ENCODE results near the gene CAMTA1. TPM values are rescaled to one million over a fixed set of nuclear protein-coding genes. Genes with fewer than 3 reads are reported as not detected.

The CAMTA1 gene
- total and polyA plus RNA-seq, 9 of the 15 experiments (the other 6 are each of a cell fraction or from before 2014, with no cell fraction given) = 43.9 to 161 (median 65.9) TPM

GRCh38 chr1:6902153-6902552 is 116.9 kb downstream of the CAMTA1 start:
- no TSS peak for BruUV-seq (replicated peaks)
- H3K4me2 ChIP-seq (ENCODE audit: insufficient read depth, low read length) = no peak overlapping the region
- no peak for TF ChIP-seq FOXP4 (CRISPR knock-in tag; IDR thresholded peaks at IDR 0.05; ENCODE audit: borderline replicate concordance)
- FAIRE-seq = no peak
- POLR2A ChIA-PET = interaction anchor here (0.6 kb wide), 1 partner anchor 182 kb away, joined by 3 read pairs; no protein-coding TSS in a partner anchor
- no peak overlapping the region for H3K9ac ChIP-seq (ENCODE audit: insufficient read depth in 1 of 2, low read depth in 2 of 2, low read length in 2 of 2)
- H3K27me3 ChIP-seq (ENCODE audit: control insufficient read depth in 2 of 2, insufficient read depth in 2 of 2, low read length in 2 of 2) = peaks cover 18 to 20% of the 10 kb centered on the region in 2 experiments
- DNase-seq (ENCODE audit: extremely low read depth in 1 of 4, low spot score in 3 of 4) = no peak
- H3K79me2 ChIP-seq (ENCODE audit: control insufficient read depth, insufficient read depth, low read length) = no peaks in the 10 kb centered on the region
- no peaks in the 10 kb centered on the region for H3K4me1 ChIP-seq (replicated peaks in 1 of 2; ENCODE audit: control insufficient read depth in 2 of 2, insufficient read depth in 2 of 2, low read length in 2 of 2)
- CTCF ChIA-PET (ENCODE audit: low intra/inter-chr PET ratio) = no interaction called here
- H3K9me1 ChIP-seq (ENCODE audit: control insufficient read depth, insufficient read depth, low read length) = no peaks in the 10 kb centered on the region
- in situ Hi-C loops (cut with MboI) = no loop called here
- no peaks in the 10 kb centered on the region for H3K9me3 ChIP-seq (replicated peaks; ENCODE audit: control insufficient read depth, insufficient read depth, low read depth, low read length)
- no peak overlapping the region for H3K4me3 ChIP-seq
- ATAC-seq = no peak
- intact Hi-C loops (cut with micrococcal nuclease) = no loop called here
- H3K36me3 ChIP-seq (ENCODE audit: control insufficient read depth, insufficient read depth, low read length) = no peaks in the 10 kb centered on the region
- no peak overlapping the region for H2AFZ ChIP-seq (ENCODE audit: low read depth, low read length)
- no peaks in the 10 kb centered on the region for H4K20me1 ChIP-seq (replicated peaks; ENCODE audit: control insufficient read depth, insufficient read depth, low read length)
- WGBS (ENCODE audit: insufficient coverage, low coverage, missing lambda C conversion rate) = 2% methylated on average over 2 of the region's 2 CpGs
- no peak overlapping the region for H3K27ac ChIP-seq (ENCODE audit: extremely low read depth, low read depth, low read length)

DNA sequence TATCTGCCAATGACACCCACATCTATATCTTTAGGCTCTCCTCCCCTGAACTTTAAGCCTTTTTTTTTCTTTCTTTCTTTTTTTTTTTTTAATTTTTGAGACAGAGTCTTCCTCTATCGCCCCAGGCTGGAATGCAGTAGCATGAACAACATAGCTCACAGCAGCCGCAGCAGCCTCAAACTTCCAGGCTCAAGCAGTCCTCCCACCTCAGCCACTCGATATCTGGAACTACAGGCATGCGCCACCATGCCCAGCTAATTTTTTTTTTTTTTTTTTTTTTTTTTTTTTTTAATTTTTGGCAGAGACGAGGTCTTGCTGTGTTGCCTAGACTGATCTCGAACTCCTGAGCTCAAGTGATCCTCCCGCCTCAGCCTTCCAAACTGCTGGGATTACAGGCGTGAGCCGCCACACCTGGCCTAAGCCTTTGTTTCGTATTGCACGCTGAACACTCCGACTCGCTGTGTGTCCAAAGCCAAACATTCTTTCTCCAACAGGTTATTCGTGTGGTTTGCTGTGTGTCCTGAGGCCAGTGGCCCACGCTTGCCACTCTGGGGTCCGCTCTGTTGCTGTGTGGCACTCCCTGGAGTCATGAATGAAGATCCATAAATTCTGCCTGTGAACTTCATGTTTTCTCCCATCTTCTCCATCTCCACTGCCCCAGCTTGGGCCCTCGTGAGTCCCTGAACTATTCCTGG is 119.4 kb downstream of the CAMTA1 start:
- Histone ChIP-seq H3K9ac (ENCODE audit: insufficient read depth in 1 of 2, low read depth in 2 of 2, low read length in 2 of 2) (no peak overlapping the region), H3K4me1 (replicated peaks in 1 of 2; ENCODE audit: control insufficient read depth in 2 of 2, insufficient read depth in 2 of 2, low read length in 2 of 2) (peaks cover 0 to 4% of the 10 kb centered on the region in 2 experiments; a peak in 1 of 5 replicates), H3K4me3 (no peak overlapping the region), H2AFZ (ENCODE audit: low read depth, low read length) (no peak overlapping the region), H3K27ac (ENCODE audit: extremely low read depth, low read depth, low read length) (no peak overlapping the region), H3K27me3 (ENCODE audit: control insufficient read depth in 2 of 2, insufficient read depth in 2 of 2, low read length in 2 of 2) (peaks cover 31 to 35% of the 10 kb centered on the region in 2 experiments), H4K20me1 (replicated peaks; ENCODE audit: control insufficient read depth, insufficient read depth, low read length) (no peaks in the 10 kb centered on the region), H3K9me3 (replicated peaks; ENCODE audit: control insufficient read depth, insufficient read depth, low read depth, low read length) (no peaks in the 10 kb centered on the region), H3K36me3 (ENCODE audit: control insufficient read depth, insufficient read depth, low read length) (no peaks in the 10 kb centered on the region), H3K9me1 (ENCODE audit: control insufficient read depth, insufficient read depth, low read length) (no peaks in the 10 kb centered on the region), H3K4me2 (ENCODE audit: insufficient read depth, low read length) (no peak overlapping the region), H3K79me2 (ENCODE audit: control insufficient read depth, insufficient read depth, low read length) (no peaks in the 10 kb centered on the region)
- ATAC-seq (peak; percentile 50; the same call in 2 of the 3 replicates), DNase-seq (ENCODE audit: extremely low read depth in 1 of 4, low spot score in 3 of 4) (no peak), FAIRE-seq (no peak)
- no TSS peak for BruUV-seq (replicated peaks)
- WGBS (ENCODE audit: insufficient coverage, low coverage, missing lambda C conversion rate) = 18% methylated on average over 16 of the region's 17 CpGs
- in situ Hi-C loops (cut with MboI) (no loop called here), intact Hi-C loops (cut with micrococcal nuclease) (no loop called here)
- peak; percentile 57 for TF ChIP-seq ZNF384 (IDR thresholded peaks at IDR 0.05; ENCODE audit: low read depth, low read length)
- no peak for TF ChIP-seq MEF2A (IDR thresholded peaks at IDR 0.05; ENCODE audit: control insufficient read depth, low read depth, low read length)
- POLR2A ChIA-PET = no interaction called here
- CTCF ChIA-PET (ENCODE audit: low intra/inter-chr PET ratio) = no interaction called here
